Measurements from ENCODE around the gene NUP58.
"Not testable (repeated sequence)": the region's sequence is repeated elsewhere in the genome, so short reads cannot be mapped to it uniquely, and the experiment has no call there.

The NUP58 gene

DNA sequence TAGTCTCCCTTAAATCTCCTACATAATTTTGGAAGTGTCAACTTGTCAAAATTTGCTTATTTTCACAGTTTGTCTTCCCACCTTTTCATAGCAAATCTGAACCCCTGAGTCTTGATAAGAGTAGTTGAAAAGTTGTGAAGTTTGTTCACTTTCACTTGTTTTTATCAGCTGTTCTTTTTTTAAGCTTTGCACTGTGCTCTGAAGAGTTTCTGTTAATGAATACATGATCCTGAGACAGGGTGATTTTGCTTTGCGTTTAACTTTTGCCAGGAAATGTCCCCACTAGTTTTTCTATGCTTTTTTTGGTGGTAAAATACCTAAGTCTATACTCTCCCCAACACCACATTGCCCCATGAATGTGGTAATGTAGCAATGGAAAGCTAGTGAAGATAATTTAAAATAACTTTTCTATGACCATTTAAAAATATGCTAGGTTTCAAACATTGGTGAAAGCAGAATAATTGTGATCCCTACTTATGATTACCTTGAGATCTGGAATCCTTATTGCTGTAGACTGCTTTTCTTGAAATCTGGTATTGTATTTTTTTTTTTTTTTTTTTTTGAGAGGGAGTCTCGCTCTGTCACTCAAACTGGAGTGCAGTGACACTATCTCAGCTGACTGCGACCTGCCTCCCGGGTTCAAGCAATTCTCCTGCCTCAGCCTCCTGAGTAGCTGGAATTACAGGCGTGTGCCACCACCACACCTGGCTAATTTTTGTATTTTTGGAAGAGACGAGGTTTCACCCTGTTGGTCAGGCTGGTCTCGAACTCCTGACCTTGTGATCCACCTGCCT is 5.4 kb downstream of the NUP58 start:
- no peak for DNase-seq

DNA sequence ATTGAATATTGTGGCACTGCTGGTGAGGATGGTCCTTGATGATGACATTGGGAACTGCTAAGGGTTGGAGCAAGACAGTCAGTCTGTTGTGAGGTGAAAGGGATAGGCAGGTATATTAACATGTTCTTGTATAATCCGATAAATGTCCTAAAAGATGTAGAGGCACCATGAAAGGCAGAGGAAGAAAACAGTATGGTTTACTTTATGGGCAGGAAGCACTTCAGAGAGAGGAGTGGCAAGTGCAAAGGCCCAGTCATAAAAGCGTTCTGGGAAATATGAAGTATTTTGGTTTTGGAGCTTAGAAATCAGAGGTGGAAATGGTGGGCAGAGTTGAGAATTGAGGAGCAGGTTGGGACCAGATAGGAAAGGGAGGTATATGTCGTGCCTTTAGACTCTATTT is 9.5 kb downstream of the NUP58 start:
- no peak for DNase-seq

DNA sequence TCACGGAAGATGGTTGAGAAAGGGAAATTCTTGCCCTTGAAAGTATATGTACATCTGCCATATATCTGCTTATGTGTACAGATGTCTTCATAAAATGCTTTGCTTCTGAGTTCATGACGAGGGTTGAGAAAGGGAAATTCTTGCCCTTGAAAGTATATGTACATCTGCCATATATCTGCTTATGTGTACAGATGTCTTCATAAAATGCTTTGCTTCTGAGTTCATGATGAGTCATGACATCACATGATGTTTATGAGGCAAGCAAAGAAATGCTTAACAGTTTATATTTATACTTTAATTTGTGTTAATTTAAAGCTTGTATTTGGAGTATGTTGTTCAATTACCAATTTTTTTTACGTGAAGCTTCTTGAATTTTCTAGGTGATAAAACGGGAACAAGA is 17.5 kb downstream of the NUP58 start:
- DNase-seq, result not testable (repeated sequence)

DNA sequence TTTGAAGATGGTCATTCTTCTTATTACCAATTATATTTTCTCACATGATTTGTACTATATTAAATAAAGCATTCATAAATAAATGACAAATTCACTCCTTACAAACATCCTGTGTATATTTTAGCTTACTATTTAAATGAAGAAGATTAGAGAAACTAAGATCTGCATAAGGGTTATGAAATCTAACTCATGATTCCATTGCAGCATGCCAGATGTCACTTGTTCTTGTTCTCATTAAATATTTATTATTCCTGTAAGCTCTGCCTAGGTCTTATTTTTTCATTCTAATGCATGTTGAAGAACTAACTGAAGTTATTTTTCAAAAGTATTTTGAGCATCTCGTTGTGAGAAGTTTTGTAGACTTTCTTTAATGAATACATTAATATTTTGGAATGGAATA is 18.3 kb downstream of the NUP58 start:
- DNase-seq, result no peak

DNA sequence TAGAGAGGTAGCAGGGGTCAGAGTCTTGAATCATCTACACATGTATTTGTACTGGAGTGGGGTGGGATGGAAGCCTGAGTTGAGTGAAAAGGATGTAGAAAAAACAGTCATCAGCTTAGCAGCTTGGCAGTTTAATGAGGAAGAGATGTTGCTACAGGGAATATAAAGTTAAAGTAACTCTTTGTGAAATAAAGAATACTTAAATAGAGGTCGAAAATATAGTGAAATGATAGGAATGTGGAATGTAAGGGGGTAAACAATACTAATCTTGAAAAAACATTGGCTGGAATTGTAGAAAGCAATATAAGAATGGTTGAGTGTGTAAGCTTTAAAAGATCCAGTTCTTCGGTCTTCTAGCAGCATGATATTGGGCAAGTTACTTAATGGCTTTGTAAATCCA is 22.7 kb downstream of the NUP58 start:
- no peak for DNase-seq

DNA sequence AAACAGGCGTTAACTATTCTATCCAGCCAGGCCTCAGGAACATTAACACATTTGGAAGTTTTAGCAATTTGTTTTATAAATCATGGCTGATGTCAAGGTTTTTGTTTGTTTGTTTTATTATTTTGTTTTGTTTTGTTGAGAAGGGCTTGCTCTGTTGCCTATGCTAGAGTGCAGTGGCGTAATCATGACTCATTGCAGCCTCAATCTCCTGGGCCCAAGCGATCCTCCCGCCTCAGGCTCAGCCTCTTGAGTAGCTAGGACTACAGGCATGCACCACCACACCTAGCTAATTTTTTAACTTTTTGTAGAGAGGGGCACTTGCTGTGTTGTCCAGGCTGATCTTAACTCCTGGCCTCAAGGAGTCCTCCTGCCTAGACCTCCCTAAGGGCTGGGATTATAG is 28.3 kb downstream of the NUP58 start:
- DNase-seq, result no peak

DNA sequence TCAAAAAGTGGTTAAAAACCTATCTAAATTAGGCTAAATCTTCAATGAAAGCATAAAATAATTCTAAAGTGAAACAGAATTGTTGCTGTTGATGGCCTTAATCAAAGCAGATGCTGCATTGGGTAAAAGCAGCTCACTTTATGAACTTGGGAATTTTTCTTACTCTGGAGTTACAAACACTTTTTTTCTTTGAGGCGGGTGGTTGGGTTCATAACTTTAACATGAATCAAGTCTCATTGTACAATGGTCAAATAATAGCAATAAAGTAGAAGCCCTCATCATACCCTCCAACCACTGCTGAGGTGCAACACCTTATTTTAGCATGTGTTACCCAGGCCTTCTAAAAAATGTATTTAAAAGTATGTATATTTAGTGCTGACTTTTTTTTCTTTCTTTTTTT is 29.1 kb downstream of the NUP58 start:
- DNase-seq, result no peak

DNA sequence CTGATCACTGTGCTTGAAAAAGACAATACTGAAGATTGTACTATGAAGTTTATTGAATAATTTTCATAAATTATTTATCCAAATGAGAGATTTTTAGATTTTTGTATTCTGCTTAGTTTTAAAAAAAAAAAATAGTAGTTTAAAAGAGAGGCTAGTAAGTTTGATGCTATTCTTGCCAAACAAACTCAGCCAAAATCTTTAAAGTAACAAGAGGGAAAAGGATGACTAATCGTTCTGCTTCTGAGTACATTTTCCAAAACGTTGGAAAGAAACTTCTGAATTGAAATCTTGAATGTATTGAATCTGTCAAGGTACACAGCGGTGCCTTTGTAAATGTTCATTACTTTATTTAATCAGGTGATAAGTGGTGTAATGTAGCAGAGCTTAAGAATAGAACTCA is 34.4 kb downstream of the NUP58 start:
- no peak for DNase-seq

DNA sequence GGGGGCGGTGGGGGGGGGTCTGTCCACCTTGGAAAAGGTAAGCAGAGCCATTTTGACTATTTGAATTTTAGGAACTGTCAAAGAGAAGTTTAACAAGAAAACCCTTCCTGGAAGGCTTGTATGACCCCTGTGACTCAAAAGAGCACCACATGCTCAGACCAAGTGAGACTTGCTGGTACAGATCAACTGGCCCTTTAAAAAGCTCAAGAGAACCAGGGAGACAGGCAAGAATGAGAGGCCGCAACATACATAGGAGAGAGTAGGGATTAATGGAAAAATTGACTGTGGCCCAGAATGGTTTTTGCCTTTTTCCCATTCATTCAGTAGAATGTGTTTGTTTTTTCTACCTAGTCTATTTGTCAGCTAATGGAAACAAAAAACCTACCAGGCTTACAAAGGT is 44.2 kb downstream of the NUP58 start:
- DNase-seq, result no peak

DNA sequence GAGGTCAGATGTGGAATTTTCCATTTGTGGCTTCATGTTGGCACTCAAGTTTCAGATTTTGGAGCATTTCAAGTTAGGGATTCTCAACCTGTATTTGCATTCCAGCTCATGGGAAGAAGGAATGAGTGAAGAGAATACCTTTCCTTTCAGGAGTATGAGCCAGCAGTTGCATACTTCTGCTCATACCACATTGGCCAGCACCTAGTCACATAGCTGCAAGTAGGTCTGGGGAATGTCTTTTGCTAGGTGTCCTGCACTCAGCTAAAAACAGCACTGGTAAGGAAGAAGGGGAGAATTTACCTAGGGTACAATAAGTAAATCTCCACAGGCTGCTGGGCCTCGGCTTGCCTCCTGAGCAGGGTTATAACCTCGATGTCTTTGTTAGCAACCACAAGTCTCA is 45.7 kb downstream of the NUP58 start:
- DNase-seq, result no peak

DNA sequence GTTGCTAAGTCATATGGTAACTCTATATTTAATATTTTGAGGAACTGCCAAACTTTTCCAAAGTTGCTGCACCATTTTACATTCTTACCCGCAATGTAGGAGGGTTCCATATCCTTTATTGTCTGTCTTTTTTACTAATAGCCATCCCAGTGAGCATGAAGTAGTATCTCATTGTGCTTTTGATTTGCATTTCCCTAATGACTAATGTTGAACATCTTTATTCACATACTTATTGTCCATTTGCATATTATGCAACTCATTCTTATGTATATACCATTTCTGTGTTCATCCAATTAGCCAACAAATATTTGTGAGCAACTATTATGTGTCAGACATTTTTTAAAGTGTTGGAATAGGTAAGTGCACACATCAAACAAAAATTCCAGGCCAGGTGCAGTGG is 50.0 kb downstream of the NUP58 start:
- DNase-seq, result no peak

DNA sequence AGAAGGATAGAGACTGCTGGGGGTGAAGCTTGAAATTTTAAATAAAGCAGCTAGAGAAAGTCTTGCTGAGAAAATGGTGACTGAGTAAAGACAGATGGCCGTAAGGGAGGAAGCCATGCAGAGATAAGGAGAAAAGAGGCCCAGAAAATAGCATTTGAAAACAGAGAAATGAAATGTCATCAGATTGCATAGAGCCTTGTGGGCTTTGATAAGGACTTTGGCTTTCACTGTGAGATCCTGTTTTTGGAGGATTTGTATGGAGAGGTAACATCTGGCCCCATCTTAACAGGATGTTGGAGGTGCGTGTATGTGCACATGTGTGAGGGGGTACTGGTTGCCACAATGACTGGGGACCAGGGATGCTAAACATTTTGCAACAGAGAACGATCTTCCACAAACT is 50.8 kb downstream of the NUP58 start:
- DNase-seq, result peak; percentile 86

DNA sequence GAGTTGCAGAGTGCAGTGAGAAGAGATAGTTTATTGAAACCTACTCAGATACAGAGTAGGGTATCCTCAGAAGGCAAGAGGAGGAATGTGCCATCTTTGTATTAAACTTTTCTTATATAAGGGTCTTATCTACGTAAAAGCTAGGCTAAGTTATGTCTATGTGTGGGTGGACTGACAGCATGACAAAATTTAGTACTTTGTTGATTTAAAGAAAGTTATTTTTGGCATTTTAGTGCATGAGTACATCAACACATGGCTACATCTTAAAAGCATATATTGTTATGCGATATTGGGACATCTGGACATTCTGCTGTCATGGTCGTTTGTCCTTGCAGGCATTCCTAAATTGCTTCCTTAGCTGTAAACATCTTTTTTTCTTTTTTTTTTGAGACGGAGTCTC is 51.4 kb downstream of the NUP58 start:
- no peak for DNase-seq

DNA sequence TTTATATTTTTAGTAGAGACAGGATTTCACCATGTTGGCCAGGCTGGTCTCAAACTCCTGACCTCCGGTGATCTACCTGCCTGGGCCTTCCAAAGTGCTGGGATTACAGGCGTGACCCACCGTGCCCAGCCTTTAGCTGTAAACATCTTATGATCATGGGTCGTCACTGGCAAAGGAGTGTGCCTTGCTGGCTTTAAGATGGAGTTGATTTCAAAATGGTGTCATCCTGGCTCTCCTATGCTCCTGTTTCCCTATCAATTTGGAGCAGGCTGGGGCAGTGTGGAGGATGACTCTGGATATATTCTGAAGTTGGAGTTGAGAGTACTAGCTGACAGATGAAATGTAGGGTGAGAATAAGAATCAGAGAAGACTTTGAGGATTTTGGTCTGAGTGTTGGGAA is 51.9 kb downstream of the NUP58 start:
- DNase-seq, result no peak

DNA sequence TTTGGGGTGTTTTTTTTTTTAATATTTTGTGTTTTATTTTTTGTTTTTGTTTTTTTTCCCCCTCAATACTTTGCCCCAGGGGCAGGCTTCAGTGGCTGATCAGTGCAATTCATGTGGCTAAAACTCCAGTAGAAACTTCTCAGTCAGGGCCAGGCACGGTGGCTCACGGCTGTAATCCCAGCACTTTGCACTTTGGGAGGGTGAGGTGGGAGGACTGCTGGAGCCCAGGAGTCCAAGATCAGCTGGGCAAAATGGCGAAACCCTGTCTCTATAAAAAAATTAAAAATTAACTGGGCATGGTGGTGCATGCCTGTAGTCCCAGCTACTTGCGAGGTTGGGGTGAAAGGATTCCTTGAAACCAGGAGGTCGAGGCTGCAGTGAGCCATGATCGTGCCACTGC is 53.0 kb downstream of the NUP58 start:
- no peak for DNase-seq

DNA sequence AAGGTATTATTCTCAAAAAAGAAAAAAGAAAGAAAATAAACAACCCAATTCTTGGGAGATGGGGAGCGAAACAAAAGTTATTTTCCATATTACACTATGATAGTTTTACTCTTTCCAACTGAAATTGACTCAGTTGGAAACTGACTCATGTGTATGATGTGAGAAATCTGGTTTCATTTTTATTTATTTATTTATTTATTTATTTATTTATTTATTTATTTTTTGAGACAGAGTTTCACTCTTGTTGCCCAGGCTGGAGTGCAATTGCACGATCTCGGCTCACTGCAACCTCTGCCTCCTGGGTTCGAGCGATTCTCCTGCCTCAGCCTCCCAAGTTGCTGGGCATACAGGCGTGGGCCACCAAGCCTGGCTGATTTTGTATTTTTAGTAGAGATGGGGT is 59.0 kb downstream of the NUP58 start:
- not testable (repeated sequence) for DNase-seq

DNA sequence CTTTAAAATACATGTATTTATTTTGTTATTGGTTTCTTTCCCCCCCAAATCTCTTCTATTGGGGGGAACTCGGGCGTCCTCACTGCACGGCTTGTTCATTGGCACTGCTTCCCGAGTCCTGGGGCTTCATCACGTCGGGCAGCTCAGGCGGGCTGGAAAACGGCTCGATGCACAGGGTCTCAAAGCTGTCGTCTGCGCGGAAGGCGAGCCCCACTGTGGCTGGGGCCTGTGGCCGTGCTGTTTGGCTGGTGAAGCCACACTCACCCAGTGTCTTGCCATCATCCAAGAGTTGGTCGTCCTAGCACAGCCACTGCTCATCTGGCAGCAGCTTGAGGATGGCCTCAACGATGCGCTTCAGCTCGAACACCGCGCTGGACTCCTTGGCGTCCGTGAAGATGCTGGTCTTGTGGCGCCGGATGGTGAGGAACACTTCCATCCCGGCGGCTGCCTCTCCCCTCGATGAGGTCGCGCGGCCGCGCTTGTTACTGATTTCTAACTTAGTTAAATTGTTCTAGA is 64.4 kb downstream of the NUP58 start:
- DNase-seq, result no peak

DNA sequence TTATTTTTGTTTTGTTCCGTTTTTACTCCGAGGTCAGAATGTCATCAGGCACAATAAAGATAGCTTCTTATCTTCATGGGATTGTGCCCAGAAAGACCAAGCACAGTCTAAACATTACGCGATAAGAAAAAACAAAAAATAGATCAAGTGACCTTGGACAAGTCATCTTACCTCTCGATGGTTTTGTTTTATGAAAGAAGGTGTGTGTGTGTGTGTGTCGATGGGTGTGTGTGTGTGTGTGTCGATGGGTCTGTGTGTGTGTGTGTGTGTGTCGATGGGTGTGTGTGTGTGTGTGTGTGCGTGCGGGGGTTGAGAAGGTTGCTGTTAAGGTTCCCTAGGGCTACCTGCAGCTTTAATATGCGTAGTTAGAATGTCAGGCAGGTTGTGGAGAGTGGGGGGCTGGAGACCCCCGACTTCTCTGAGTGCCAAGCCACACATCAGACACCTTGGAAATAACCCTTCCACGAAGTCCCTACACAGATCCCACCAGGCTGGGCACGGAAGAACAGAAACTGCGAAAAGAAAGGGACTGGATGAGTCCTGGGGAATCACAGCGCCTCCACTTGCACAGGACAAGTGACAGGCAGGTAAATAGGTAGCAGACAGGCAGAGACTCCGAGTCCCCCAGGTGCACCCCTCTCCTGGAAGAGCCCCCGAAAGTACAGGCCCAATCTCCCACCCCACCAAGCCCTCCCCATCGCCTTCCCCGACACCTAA is 69.9 kb downstream of the NUP58 start:
- DNase-seq, result peak; percentile 18

DNA sequence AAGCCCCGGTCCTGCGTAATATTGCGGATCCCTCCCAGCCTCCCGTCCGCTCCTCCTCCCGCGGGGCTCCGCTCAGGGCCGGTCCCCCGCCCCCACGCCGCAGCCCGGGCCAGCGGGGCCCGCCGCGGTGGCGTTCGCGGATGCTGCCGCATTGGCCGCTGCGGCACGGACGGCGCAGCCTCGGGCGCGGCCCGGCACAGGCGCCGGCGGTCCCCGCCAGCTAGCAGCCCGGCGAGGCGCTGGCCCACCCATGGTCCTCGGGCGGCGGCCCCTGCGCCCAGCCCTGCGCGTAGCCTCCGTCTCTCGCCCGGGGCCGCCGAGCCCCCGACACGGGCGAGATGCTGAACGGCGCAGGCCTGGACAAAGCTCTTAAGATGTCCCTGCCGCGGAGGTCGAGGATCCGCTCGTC is 70.5 kb downstream of the NUP58 start, which contains the start of gene ATP8A2:
ATP8A2 (plus strand) TSS at position 100 of the 409 bp plus-strand sequence; CDS start at position 339, 239 bp downstream.
- DNase-seq, result no peak

DNA sequence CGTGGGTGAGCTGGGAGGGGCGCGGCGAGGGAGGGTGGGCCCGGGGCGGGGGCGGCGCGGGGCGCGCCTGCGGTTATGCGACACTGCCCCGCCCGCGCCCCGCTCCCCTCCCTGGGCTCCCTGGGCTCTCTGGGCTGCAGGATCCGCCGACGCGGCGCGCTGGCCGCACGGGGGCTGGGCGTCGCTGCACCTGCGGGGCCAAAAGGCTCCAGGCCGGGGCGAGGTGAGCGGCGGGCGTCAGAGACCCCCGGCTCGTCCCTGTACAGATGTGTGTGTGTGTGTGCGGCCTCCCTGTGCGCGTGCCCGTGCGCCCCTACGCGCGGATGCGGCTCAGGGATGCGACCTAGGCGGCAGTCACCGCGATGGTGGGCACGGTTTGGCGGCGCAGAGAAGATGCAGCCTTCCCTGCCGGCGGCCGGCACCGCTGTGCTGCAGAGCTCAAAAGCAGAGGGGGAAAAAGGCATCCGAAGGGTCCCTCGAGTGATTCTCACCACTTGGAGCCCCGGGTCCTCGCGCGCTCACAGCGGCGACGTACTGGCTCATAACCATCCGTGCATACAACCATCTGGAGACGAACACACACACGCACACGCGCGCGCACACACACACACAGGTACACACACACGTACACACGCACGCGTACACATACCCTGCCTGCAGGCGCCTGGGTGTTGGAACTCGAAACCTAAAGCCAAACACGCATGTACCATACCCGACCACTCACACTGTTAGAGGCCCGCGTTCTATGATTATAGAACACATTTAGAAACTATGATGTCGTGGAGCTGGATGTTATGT is 71.1 kb downstream of the NUP58 start:
- DNase-seq, result no peak

DNA sequence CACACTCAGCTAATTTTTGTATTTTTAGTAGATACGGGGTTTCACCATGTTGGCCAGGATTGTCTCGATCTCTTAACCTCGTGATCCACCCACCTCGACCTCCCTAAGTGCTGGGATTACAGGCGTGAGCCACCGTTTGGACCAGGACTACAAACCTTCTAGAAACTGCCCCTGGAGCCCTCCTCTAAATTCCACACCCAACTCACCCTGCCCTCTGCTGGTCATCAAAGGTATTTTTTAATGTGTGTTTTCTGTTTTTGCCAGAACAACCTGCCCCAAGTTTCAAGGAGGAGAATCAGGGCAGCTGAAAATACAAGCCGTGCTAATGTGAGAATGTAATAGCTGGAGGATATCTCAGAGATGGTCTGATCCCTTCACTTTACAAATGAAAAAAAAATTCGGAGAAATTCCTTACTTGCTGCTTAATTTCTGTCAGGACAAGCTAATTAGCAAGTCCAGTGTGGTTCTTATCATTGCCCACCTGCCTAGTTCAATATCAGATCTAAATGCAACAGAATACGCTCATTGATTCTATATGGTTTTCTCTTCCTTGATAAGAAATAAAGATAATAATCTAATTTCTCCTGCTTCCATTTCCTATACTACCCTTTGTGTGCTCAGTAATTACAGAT is 74.4 kb downstream of the NUP58 start:
- peak; percentile 75 for DNase-seq

DNA sequence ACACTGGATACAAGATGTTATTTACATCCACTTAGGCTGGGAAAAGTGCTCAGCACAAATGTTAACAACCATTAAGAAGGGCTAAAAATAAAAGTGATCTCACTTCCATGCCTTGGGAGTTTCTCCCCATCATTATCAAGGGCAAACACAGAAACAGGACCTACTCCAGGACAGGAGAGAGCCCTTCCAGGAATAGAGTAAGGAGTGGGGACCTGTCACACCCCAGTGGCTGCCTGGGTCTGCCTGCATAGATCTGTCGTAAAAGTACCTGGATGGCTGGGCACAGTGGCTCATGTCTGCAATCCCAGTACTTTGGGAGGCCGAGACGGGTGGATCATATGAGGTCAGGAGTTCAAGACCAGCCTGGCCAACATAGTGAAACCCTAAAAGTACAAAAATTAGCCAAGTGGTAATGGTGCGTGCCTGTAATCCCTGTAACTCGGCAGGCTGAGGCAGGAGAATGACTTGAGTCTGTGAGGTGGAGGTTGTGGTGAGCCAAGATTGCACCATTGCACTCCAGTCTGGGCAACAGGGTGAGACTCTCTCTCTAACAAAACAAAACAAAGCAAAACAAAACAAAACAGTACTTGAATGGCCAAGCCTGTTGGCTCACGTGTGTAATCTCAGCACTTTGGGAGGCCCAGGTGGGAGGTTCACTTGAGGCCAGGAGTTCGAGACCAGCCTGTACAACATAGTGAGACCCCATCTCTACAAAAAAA is 76.0 kb downstream of the NUP58 start:
- no peak for DNase-seq

All from OCI-M1 (cell line).